ENCODE results near the gene TPST1. TPM values are rescaled to one million over a fixed set of nuclear protein-coding genes. Genes with fewer than 3 reads are reported as not detected.

TPST1 gene
- total and polyA plus RNA-seq, 9 of the 15 experiments (the other 6 are each of a cell fraction or from before 2014, with no cell fraction given): 0.15 to 2.2 (median 0.53) TPM

- no peak for TF ChIP-seq HDAC1 (IDR thresholded peaks at IDR 0.05)
- TF ChIP-seq SUPT5H (IDR thresholded peaks at IDR 0.05): no peak
- no peak for TF ChIP-seq ZNF311 (CRISPR knock-in tag; IDR thresholded peaks at IDR 0.05)
- TF ChIP-seq STAT6 (CRISPR knock-in tag; IDR thresholded peaks at IDR 0.05): no peak
- no peak for TF ChIP-seq HCFC1 (IDR thresholded peaks at IDR 0.05; ENCODE audit: low read depth, low read length)
- TF ChIP-seq TSHZ1 (CRISPR knock-in tag; IDR thresholded peaks at IDR 0.05): no peak
- TF ChIP-seq RBBP5 (IDR thresholded peaks at IDR 0.05; ENCODE audit: borderline replicate concordance, insufficient read depth, low read length, poor library complexity, severe bottlenecking): no peak
- TF ChIP-seq FOXJ3 (CRISPR knock-in tag; IDR thresholded peaks at IDR 0.05): no peak
- TF ChIP-seq NR2C2 (CRISPR knock-in tag; IDR thresholded peaks at IDR 0.05): no peak
- TF ChIP-seq NR2C2 (tag; IDR thresholded peaks at IDR 0.05): no peak
- no peak for TF ChIP-seq MEIS2 (IDR thresholded peaks at IDR 0.05; ENCODE audit: partially characterized antibody)
- no peak for TF ChIP-seq ZBTB8A (IDR thresholded peaks at IDR 0.05; ENCODE audit: partially characterized antibody)
- no peak for TF ChIP-seq CTCF (IDR thresholded peaks at IDR 0.05 in 2 of 3, conservative IDR thresholded peaks at IDR 0.05 in 1 of 3; ENCODE audit: insufficient read depth in 2 of 3, low read depth in 1 of 3, low read length in 3 of 3)
- BruUV-seq (replicated peaks): no TSS peak
- Histone ChIP-seq H3K36me3 (ENCODE audit: control insufficient read depth, insufficient read depth, low read length) (no peaks in the 10 kb centered on the region), H3K4me3 (no peak overlapping the region), H2AFZ (ENCODE audit: low read depth, low read length) (no peak overlapping the region), H3K79me2 (ENCODE audit: control insufficient read depth, insufficient read depth, low read length) (no peaks in the 10 kb centered on the region), H3K27me3 (ENCODE audit: control insufficient read depth in 2 of 2, insufficient read depth in 2 of 2, low read length in 2 of 2) (peaks cover 13 to 23% of the 10 kb centered on the region in 2 experiments), H3K9ac (ENCODE audit: insufficient read depth in 1 of 2, low read depth in 2 of 2, low read length in 2 of 2) (no peak overlapping the region), H3K9me3 (replicated peaks; ENCODE audit: control insufficient read depth, insufficient read depth, low read depth, low read length) (no peaks in the 10 kb centered on the region), H4K20me1 (replicated peaks; ENCODE audit: control insufficient read depth, insufficient read depth, low read length) (no peaks in the 10 kb centered on the region), H3K27ac (ENCODE audit: extremely low read depth, low read depth, low read length) (no peak overlapping the region), H3K4me1 (replicated peaks in 1 of 2; ENCODE audit: control insufficient read depth in 2 of 2, insufficient read depth in 2 of 2, low read length in 2 of 2) (no peaks in the 10 kb centered on the region), H3K4me2 (ENCODE audit: insufficient read depth, low read length) (no peak overlapping the region), H3K9me1 (ENCODE audit: control insufficient read depth, insufficient read depth, low read length) (no peaks in the 10 kb centered on the region)
- FAIRE-seq: no peak
- ATAC-seq: no peak
- in situ Hi-C loops (cut with MboI): no loop called here
- intact Hi-C loops (cut with micrococcal nuclease): no loop called here
- ChIA-PET CTCF (ENCODE audit: low intra/inter-chr PET ratio) (no interaction called here), POLR2A (interaction anchor here (1.0 kb wide), 1 partner anchor 11 kb away, joined by 3 read pairs; no protein-coding TSS in a partner anchor)
- 0% methylated on average over 1 of the region's 1 CpG for WGBS (ENCODE audit: insufficient coverage, low coverage, missing lambda C conversion rate)
- DNase-seq (ENCODE audit: extremely low read depth in 1 of 4, low spot score in 3 of 4): no peak
Measured at GRCh38 chr7:66239467-66239856, 34.3 kb downstream of the TPST1 start.

Data from K562 (cell line).